Measurements from ENCODE around the gene KCNAB1. TPM values are rescaled to one million over a fixed set of nuclear protein-coding genes. Genes with fewer than 3 reads are reported as not detected.

The KCNAB1 gene
- polyA plus RNA-seq, 1 donor (not counting 4 experiments of a cell fraction or from before 2014, with no cell fraction given): 0.03 TPM

DNA sequence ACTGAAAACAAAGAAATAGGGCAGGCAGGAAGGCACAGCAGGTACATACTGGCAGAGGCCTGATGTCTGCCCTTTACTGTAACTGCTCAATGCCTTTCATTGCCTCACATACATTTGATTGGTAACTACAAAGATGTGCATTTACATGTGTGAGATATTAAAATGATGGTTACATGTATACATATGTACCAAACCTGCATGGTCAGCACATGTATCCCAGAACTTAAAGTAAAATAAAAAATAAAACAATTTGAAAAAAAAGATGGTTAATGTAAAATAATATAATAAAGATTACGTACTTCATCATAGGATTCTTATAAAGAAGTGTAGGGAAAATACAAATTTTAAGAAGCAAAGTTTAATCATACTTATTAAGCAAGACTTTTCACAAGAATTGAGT is 419.4 kb downstream of the KCNAB1 start:
- TF ChIP-seq, protein P1, sequence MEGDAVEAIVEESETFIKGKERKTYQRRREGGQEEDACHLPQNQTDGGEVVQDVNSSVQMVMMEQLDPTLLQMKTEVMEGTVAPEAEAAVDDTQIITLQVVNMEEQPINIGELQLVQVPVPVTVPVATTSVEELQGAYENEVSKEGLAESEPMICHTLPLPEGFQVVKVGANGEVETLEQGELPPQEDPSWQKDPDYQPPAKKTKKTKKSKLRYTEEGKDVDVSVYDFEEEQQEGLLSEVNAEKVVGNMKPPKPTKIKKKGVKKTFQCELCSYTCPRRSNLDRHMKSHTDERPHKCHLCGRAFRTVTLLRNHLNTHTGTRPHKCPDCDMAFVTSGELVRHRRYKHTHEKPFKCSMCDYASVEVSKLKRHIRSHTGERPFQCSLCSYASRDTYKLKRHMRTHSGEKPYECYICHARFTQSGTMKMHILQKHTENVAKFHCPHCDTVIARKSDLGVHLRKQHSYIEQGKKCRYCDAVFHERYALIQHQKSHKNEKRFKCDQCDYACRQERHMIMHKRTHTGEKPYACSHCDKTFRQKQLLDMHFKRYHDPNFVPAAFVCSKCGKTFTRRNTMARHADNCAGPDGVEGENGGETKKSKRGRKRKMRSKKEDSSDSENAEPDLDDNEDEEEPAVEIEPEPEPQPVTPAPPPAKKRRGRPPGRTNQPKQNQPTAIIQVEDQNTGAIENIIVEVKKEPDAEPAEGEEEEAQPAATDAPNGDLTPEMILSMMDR (optimal IDR thresholded peaks at IDR 0.05 in 1 of 3, IDR thresholded peaks at IDR 0.05 in 1 of 3, conservative IDR thresholded peaks at IDR 0.05 in 1 of 3; ENCODE audit: extremely low read depth in 1 of 3, insufficient read depth in 2 of 3, low read length in 3 of 3): no peak
- TF ChIP-seq EZH2 (IDR thresholded peaks at IDR 0.05; ENCODE audit: low read length): no peak
- H3K27me3 ChIP-seq (ENCODE audit: control insufficient read depth, extremely low read depth, insufficient read depth, low read length): no peaks in the 10 kb centered on the region
- no peak overlapping the region for H3K27ac ChIP-seq (ENCODE audit: control insufficient read depth, insufficient read depth, low read length)
- no peak overlapping the region for H3K4me2 ChIP-seq (ENCODE audit: control insufficient read depth, extremely low read depth, insufficient read depth, low read depth, low read length)
- no peaks in the 10 kb centered on the region for H3K9me3 ChIP-seq (ENCODE audit: control insufficient read depth, low read depth, low read length)
- H2AFZ ChIP-seq (ENCODE audit: control insufficient read depth, low read length): no peak overlapping the region
- peaks cover 22 to 32% of the 10 kb centered on the region in 2 experiments for H3K36me3 ChIP-seq (ENCODE audit: control insufficient read depth in 2 of 2, extremely low read depth in 1 of 2, insufficient read depth in 2 of 2, low read length in 2 of 2)
- H3K4me1 ChIP-seq (ENCODE audit: control insufficient read depth, extremely low read depth, insufficient read depth, low read length): peaks cover 11% of the 10 kb centered on the region
- H3K9ac ChIP-seq (ENCODE audit: control insufficient read depth, extremely low read depth, insufficient read depth, low read length): no peak overlapping the region
- H4K20me1 ChIP-seq (ENCODE audit: control insufficient read depth, extremely low read depth, insufficient read depth, low read length): peaks cover 3% of the 10 kb centered on the region
- H3K9me1 ChIP-seq (ENCODE audit: control insufficient read depth, extremely low read depth, insufficient read depth, low read length): no peaks in the 10 kb centered on the region
- FAIRE-seq: no peak
- peaks cover 15% of the 10 kb centered on the region for H3K79me2 ChIP-seq (ENCODE audit: control insufficient read depth, insufficient read depth, low read length)
- no peak for DNase-seq (ENCODE audit: low read depth, low spot score)
- dilution Hi-C loops (cut with MboI; ENCODE audit: extremely low pct_ligation_motif_present, low sequenced_read_pairs): no loop called here
- no peak overlapping the region for H3K4me3 ChIP-seq (ENCODE audit: control insufficient read depth in 2 of 3, extremely low read depth in 1 of 3, insufficient read depth in 2 of 3, low read depth in 1 of 3, low read length in 3 of 3)

DNA sequence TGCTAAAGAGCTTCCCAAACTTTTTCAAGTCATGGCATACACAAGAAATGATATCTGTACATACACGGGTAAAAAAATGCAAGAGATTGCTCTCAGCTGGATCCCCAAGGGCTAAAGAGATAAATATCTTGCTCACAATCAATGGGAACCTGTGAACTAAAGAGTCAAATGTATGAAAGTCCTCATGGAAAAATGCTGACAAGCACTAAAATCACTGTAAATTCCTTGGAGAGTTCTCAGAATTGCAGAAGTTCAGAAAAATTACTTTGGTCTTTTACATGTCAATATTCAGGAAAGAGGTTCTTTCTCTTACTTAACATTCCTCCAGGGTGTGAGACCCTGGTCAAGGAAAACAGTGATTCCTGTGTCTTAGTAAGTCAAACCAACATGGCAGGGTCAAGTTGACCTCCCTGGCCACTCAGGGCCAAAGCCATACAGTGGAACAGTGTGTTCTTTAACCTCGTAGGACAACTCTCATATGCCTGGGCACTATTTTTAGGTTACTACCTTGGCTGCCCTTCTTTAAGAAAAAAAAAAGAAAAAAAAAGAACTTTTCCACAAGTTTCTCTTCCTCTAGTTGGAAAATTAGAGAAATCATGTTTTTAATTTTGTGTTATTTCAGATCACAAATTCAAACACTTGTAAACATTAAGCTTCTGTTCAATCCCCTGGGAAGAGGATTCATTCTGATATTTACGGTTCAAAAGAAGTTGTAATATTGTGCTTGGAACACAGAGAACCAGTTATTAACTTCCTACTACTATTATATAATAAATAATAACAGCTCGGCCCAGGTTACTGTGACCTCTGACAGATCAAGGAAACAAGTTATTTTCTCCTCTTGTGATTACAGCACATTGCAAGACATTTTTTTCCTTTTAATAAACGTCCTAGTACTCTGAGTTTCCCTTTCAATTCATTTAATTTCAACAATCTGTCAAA is 422.0 kb downstream of the KCNAB1 start:
- no peak overlapping the region for H3K4me2 ChIP-seq (ENCODE audit: control insufficient read depth, extremely low read depth, insufficient read depth, low read depth, low read length)
- no peak overlapping the region for H3K9ac ChIP-seq (ENCODE audit: control insufficient read depth, extremely low read depth, insufficient read depth, low read length)
- FAIRE-seq (no peak), DNase-seq (ENCODE audit: low read depth, low spot score) (no peak)
- no peak overlapping the region for H3K27ac ChIP-seq (ENCODE audit: control insufficient read depth, insufficient read depth, low read length)
- H2AFZ ChIP-seq (ENCODE audit: control insufficient read depth, low read length): no peak overlapping the region
- peaks cover 40% of the 10 kb centered on the region for H3K79me2 ChIP-seq (ENCODE audit: control insufficient read depth, insufficient read depth, low read length)
- H3K4me3 ChIP-seq (ENCODE audit: control insufficient read depth in 2 of 3, extremely low read depth in 1 of 3, insufficient read depth in 2 of 3, low read depth in 1 of 3, low read length in 3 of 3): no peak overlapping the region
- H4K20me1 ChIP-seq (ENCODE audit: control insufficient read depth, extremely low read depth, insufficient read depth, low read length): peaks cover 12% of the 10 kb centered on the region
- H3K9me3 ChIP-seq (ENCODE audit: control insufficient read depth, low read depth, low read length): no peaks in the 10 kb centered on the region
- H3K27me3 ChIP-seq (ENCODE audit: control insufficient read depth, extremely low read depth, insufficient read depth, low read length): no peaks in the 10 kb centered on the region
- peaks cover 2% of the 10 kb centered on the region for H3K9me1 ChIP-seq (ENCODE audit: control insufficient read depth, extremely low read depth, insufficient read depth, low read length)
- TF ChIP-seq EZH2 (IDR thresholded peaks at IDR 0.05; ENCODE audit: low read length): no peak
- TF ChIP-seq, protein P1 (optimal IDR thresholded peaks at IDR 0.05 in 1 of 3, IDR thresholded peaks at IDR 0.05 in 1 of 3, conservative IDR thresholded peaks at IDR 0.05 in 1 of 3; ENCODE audit: extremely low read depth in 1 of 3, insufficient read depth in 2 of 3, low read length in 3 of 3): no peak
- H3K4me1 ChIP-seq (ENCODE audit: control insufficient read depth, extremely low read depth, insufficient read depth, low read length): peaks cover under 1% of the 10 kb centered on the region
- dilution Hi-C loops (cut with MboI; ENCODE audit: extremely low pct_ligation_motif_present, low sequenced_read_pairs): no loop called here
- H3K36me3 ChIP-seq (ENCODE audit: control insufficient read depth in 2 of 2, extremely low read depth in 1 of 2, insufficient read depth in 2 of 2, low read length in 2 of 2): peaks cover 22 to 45% of the 10 kb centered on the region in 2 experiments

Measured in keratinocyte (primary cell).